ENCODE measurements around the gene FABP7. TPM values are rescaled to one million over a fixed set of nuclear protein-coding genes. Genes with fewer than 3 reads are reported as not detected.

Gene FABP7
- total RNA-seq, 2 donors from 2014 or later: not detected

- Mint-ChIP-seq H3K9me3 (peaks cover 0 to 3% of the 10 kb centered on the region in 2 donors), H3K4me3 (no peak overlapping the region), H3K27ac (no peak overlapping the region), H3K4me1 (ENCODE audit: low read depth) (no peaks in the 10 kb centered on the region), H3K36me3 (ENCODE audit: insufficient read depth in 2 of 2) (no peaks in the 10 kb centered on the region), H3K27me3 (ENCODE audit: low read depth) (peaks cover 42% of the 10 kb centered on the region)
- DNase-seq: no peak
- ATAC-seq (replicated peaks in 1 of 2): no peak
These were observed 6.6 kb upstream of the FABP7 start for GRCh38 chr6:122772724-122773415.

GRCh38 chr6:122775975-122776374, 3.5 kb upstream of the FABP7 start:
- DNase-seq (no peak), ATAC-seq (replicated peaks in 1 of 2) (no peak)
- H3K4me1 Mint-ChIP-seq (ENCODE audit: low read depth): no peaks in the 10 kb centered on the region
- no peak overlapping the region for H3K27ac Mint-ChIP-seq
- H3K9me3 Mint-ChIP-seq: peaks cover 0 to 3% of the 10 kb centered on the region in 2 donors
- peaks cover 27% of the 10 kb centered on the region for H3K27me3 Mint-ChIP-seq (ENCODE audit: low read depth)
- H3K36me3 Mint-ChIP-seq (ENCODE audit: insufficient read depth in 2 of 2): no peaks in the 10 kb centered on the region
- H3K4me3 Mint-ChIP-seq: no peak overlapping the region

GRCh38 chr6:122778302-122778701, 1.2 kb upstream of the FABP7 start:
- DNase-seq (no peak), ATAC-seq (replicated peaks in 1 of 2) (no peak)
- no peaks in the 10 kb centered on the region for H3K36me3 Mint-ChIP-seq (ENCODE audit: insufficient read depth in 2 of 2)
- H3K27me3 Mint-ChIP-seq (ENCODE audit: low read depth): peaks cover 16% of the 10 kb centered on the region
- H3K4me1 Mint-ChIP-seq (ENCODE audit: low read depth): no peaks in the 10 kb centered on the region
- H3K4me3 Mint-ChIP-seq: no peak overlapping the region
- H3K27ac Mint-ChIP-seq: no peak overlapping the region
- peaks cover 0 to 3% of the 10 kb centered on the region in 2 donors for H3K9me3 Mint-ChIP-seq

- H3K27me3 Mint-ChIP-seq (ENCODE audit: low read depth): peaks cover 21% of the 10 kb centered on the region
- no peak for ATAC-seq (replicated peaks in 1 of 2)
These were observed 393 bp upstream of the FABP7 start for GRCh38 chr6:122778985-122779661.

GRCh38 chr6:122780114-122780513, 598 bp downstream of the FABP7 start:
- Mint-ChIP-seq H3K36me3 (ENCODE audit: insufficient read depth in 2 of 2) (no peaks in the 10 kb centered on the region), H3K4me3 (no peak overlapping the region), H3K4me1 (ENCODE audit: low read depth) (no peaks in the 10 kb centered on the region), H3K9me3 (peaks cover 0 to 3% of the 10 kb centered on the region in 2 donors), H3K27me3 (ENCODE audit: low read depth) (peaks cover 21% of the 10 kb centered on the region), H3K27ac (no peak overlapping the region)
- no peak for ATAC-seq (replicated peaks in 1 of 2)
- no peak for DNase-seq

More at GRCh38 chr6:122778985-122779661, 393 bp upstream of the FABP7 start:
- H3K9me3 Mint-ChIP-seq: peaks cover 0 to 3% of the 10 kb centered on the region in 2 donors
- no peaks in the 10 kb centered on the region for H3K4me1 Mint-ChIP-seq (ENCODE audit: low read depth)
- no peaks in the 10 kb centered on the region for H3K36me3 Mint-ChIP-seq (ENCODE audit: insufficient read depth in 2 of 2)
- DNase-seq: no peak
- no peak overlapping the region for H3K4me3 Mint-ChIP-seq
- no peak overlapping the region for H3K27ac Mint-ChIP-seq

- H3K4me1 Mint-ChIP-seq (ENCODE audit: low read depth): no peaks in the 10 kb centered on the region
- H3K9me3 Mint-ChIP-seq: no peaks in the 10 kb centered on the region
- no peak overlapping the region for H3K4me3 Mint-ChIP-seq
- ATAC-seq (replicated peaks in 1 of 2) (no peak), DNase-seq (no peak)
- peaks cover 25% of the 10 kb centered on the region for H3K27me3 Mint-ChIP-seq (ENCODE audit: low read depth)
- H3K36me3 Mint-ChIP-seq (ENCODE audit: insufficient read depth in 2 of 2): no peaks in the 10 kb centered on the region
- H3K27ac Mint-ChIP-seq: no peak overlapping the region
These were observed 2.2 kb downstream of the FABP7 start for GRCh38 chr6:122781716-122782115.

- Mint-ChIP-seq H3K4me3 (no peak overlapping the region), H3K4me1 (ENCODE audit: low read depth) (no peaks in the 10 kb centered on the region), H3K27ac (no peak overlapping the region), H3K36me3 (ENCODE audit: insufficient read depth in 2 of 2) (no peaks in the 10 kb centered on the region), H3K9me3 (no peaks in the 10 kb centered on the region), H3K27me3 (ENCODE audit: low read depth) (peaks cover 39% of the 10 kb centered on the region)
- DNase-seq: no peak
- ATAC-seq (replicated peaks in 1 of 2): no peak
These were observed 3.9 kb downstream of the FABP7 start for GRCh38 chr6:122783401-122783800.

GRCh38 chr6:122785891-122786290, 6.4 kb downstream of the FABP7 start:
- ATAC-seq (replicated peaks in 1 of 2): no peak
- no peak for DNase-seq
- Mint-ChIP-seq H3K4me1 (ENCODE audit: low read depth) (peaks cover 20% of the 10 kb centered on the region), H3K9me3 (no peaks in the 10 kb centered on the region), H3K36me3 (ENCODE audit: insufficient read depth in 2 of 2) (peaks cover 0 to 2% of the 10 kb centered on the region in 2 donors), H3K27ac (no peak overlapping the region), H3K4me3 (no peak overlapping the region), H3K27me3 (ENCODE audit: low read depth) (peaks cover 58% of the 10 kb centered on the region)

- H3K4me3 Mint-ChIP-seq: no peak overlapping the region
- peaks cover 0 to 2% of the 10 kb centered on the region in 2 donors for H3K36me3 Mint-ChIP-seq (ENCODE audit: insufficient read depth in 2 of 2)
- DNase-seq (no peak), ATAC-seq (replicated peaks in 1 of 2) (no peak)
- peaks cover 67% of the 10 kb centered on the region for H3K27me3 Mint-ChIP-seq (ENCODE audit: low read depth)
- no peak overlapping the region for H3K27ac Mint-ChIP-seq
- H3K9me3 Mint-ChIP-seq: no peaks in the 10 kb centered on the region
- peaks cover 22% of the 10 kb centered on the region for H3K4me1 Mint-ChIP-seq (ENCODE audit: low read depth)
These were observed 8.2 kb downstream of the FABP7 start for GRCh38 chr6:122787721-122788120.

GRCh38 chr6:122788208-122788607, 8.7 kb downstream of the FABP7 start:
- peaks cover 22% of the 10 kb centered on the region for H3K4me1 Mint-ChIP-seq (ENCODE audit: low read depth)
- no peaks in the 10 kb centered on the region for H3K9me3 Mint-ChIP-seq
- no peak for DNase-seq
- H3K27ac Mint-ChIP-seq: no peak overlapping the region
- no peak for ATAC-seq (replicated peaks in 1 of 2)
- H3K36me3 Mint-ChIP-seq (ENCODE audit: insufficient read depth in 2 of 2): peaks cover 0 to 2% of the 10 kb centered on the region in 2 donors
- H3K4me3 Mint-ChIP-seq: peak overlapping the region in 1 of 2 donors; percentile 96
- peaks cover 69% of the 10 kb centered on the region for H3K27me3 Mint-ChIP-seq (ENCODE audit: low read depth)

GRCh38 chr6:122788663-122789181, 9.2 kb downstream of the FABP7 start:
- H3K36me3 Mint-ChIP-seq (ENCODE audit: insufficient read depth in 2 of 2): peaks cover 0 to 2% of the 10 kb centered on the region in 2 donors
- H3K4me3 Mint-ChIP-seq: peak overlapping the region; percentile 93 to 96
- H3K4me1 Mint-ChIP-seq (ENCODE audit: low read depth): peaks cover 22% of the 10 kb centered on the region
- H3K9me3 Mint-ChIP-seq: no peaks in the 10 kb centered on the region
- H3K27me3 Mint-ChIP-seq (ENCODE audit: low read depth): peaks cover 64% of the 10 kb centered on the region
- DNase-seq: no peak
- ATAC-seq (replicated peaks in 1 of 2): no peak
- no peak overlapping the region for H3K27ac Mint-ChIP-seq

- peaks cover 64% of the 10 kb centered on the region for H3K27me3 Mint-ChIP-seq (ENCODE audit: low read depth)
- peak within 1 kb of the TSS; percentile 84 for H3K27ac Mint-ChIP-seq
- no peaks in the 10 kb centered on the region for H3K9me3 Mint-ChIP-seq
- ATAC-seq (replicated peaks in 1 of 2) (peak; percentile 88 to 92), DNase-seq (peak; percentile 45 to 55)
- peaks cover 22% of the 10 kb centered on the region for H3K4me1 Mint-ChIP-seq (ENCODE audit: low read depth)
- H3K4me3 Mint-ChIP-seq: peak within 1 kb of the TSS; percentile 93 to 96
- peaks cover 0 to 2% of the 10 kb centered on the region in 2 donors for H3K36me3 Mint-ChIP-seq (ENCODE audit: insufficient read depth in 2 of 2)
These were observed 9.9 kb downstream of the FABP7 start, which contains the start of gene SMPDL3A for GRCh38 chr6:122789182-122790027. TSS of gene SMPDL3A (plus strand) at chr6:122789258. CDS start at chr6:122789347, 89 bp downstream.

GRCh38 chr6:122790028-122790422, 10.5 kb downstream of the FABP7 start:
- DNase-seq (no peak), ATAC-seq (replicated peaks in 1 of 2) (no peak)
- H3K27ac Mint-ChIP-seq: no peak overlapping the region
- H3K9me3 Mint-ChIP-seq: no peaks in the 10 kb centered on the region
- H3K36me3 Mint-ChIP-seq (ENCODE audit: insufficient read depth in 2 of 2): peaks cover 0 to 2% of the 10 kb centered on the region in 2 donors
- H3K4me3 Mint-ChIP-seq: peak overlapping the region; percentile 93 to 96
- peaks cover 64% of the 10 kb centered on the region for H3K27me3 Mint-ChIP-seq (ENCODE audit: low read depth)
- peaks cover 22% of the 10 kb centered on the region for H3K4me1 Mint-ChIP-seq (ENCODE audit: low read depth)

Measured in activated T-cell treated with anti-CD3 and anti-CD28 coated beads, Interleukin-2, amount 50 U/mL, for 72 hours (primary cell).